Measurements from ENCODE around the gene LSM14B. TPM values are rescaled to one million over a fixed set of nuclear protein-coding genes. Genes with fewer than 3 reads are reported as not detected.

LSM14B gene
- total and polyA plus RNA-seq, 2 experiments from 2014 or later, result 7.1 to 43.1 TPM

- WGBS (ENCODE audit: low lambda C conversion rate, missing lambda C conversion rate), result 29% methylated on average over 5 of the region's 7 CpGs
These were observed 17.4 kb upstream of the LSM14B start for GRCh38 chr20:62104791-62105345.

GRCh38 chr20:62105592-62105991, 16.7 kb upstream of the LSM14B start:
- H3K9me2 ChIP-seq (replicated peaks; ENCODE audit: insufficient read depth), result no peaks in the 10 kb centered on the region
- no peak for TF ChIP-seq CTCF (IDR thresholded peaks at IDR 0.05; ENCODE audit: poor library complexity)
- no peak for TF ChIP-seq EZH2 (IDR thresholded peaks at IDR 0.05; ENCODE audit: borderline replicate concordance)
- TF ChIP-seq EZH2phosphoT487 (IDR thresholded peaks at IDR 0.05; ENCODE audit: low read depth, severe bottlenecking, unreplicated experiment), result no peak
- DNase-seq (ENCODE audit: low spot score), result no peak
- H2AFZ ChIP-seq, result no peak overlapping the region
- H3K9me3 ChIP-seq (ENCODE audit: low read depth), result peaks cover 4% of the 10 kb centered on the region
- 92% methylated on average over 5 of the region's 5 CpGs for WGBS (ENCODE audit: low lambda C conversion rate, missing lambda C conversion rate)
- H3K4me3 ChIP-seq, result no peak overlapping the region
- H3K27me3 ChIP-seq, result no peaks in the 10 kb centered on the region
- no peaks in the 10 kb centered on the region for H4K20me1 ChIP-seq (ENCODE audit: insufficient read depth, poor library complexity, severe bottlenecking)
- no peak overlapping the region for H3K4me2 ChIP-seq
- H3K79me2 ChIP-seq, result no peaks in the 10 kb centered on the region
- H3K27ac ChIP-seq, result peak overlapping the region; percentile 67
- H3K36me3 ChIP-seq (replicated peaks; ENCODE audit: insufficient read depth, low read depth), result no peaks in the 10 kb centered on the region
- peaks cover 6% of the 10 kb centered on the region for H3K4me1 ChIP-seq (ENCODE audit: insufficient read depth)

More at GRCh38 chr20:62104791-62105345, 17.4 kb upstream of the LSM14B start:
- Histone ChIP-seq H3K4me2 (no peak overlapping the region), H3K27me3 (no peaks in the 10 kb centered on the region), H3K4me3 (no peak overlapping the region), H3K4me1 (ENCODE audit: insufficient read depth) (peaks cover 6% of the 10 kb centered on the region), H3K36me3 (replicated peaks; ENCODE audit: insufficient read depth, low read depth) (no peaks in the 10 kb centered on the region), H3K27ac (peak overlapping the region; percentile 67), H2AFZ (no peak overlapping the region), H3K9me3 (ENCODE audit: low read depth) (peaks cover 4% of the 10 kb centered on the region), H4K20me1 (ENCODE audit: insufficient read depth, poor library complexity, severe bottlenecking) (no peaks in the 10 kb centered on the region), H3K9me2 (replicated peaks; ENCODE audit: insufficient read depth) (no peaks in the 10 kb centered on the region), H3K79me2 (no peaks in the 10 kb centered on the region)
- TF ChIP-seq EZH2 (IDR thresholded peaks at IDR 0.05; ENCODE audit: borderline replicate concordance) (no peak), CTCF (IDR thresholded peaks at IDR 0.05; ENCODE audit: poor library complexity) (no peak), EZH2phosphoT487 (IDR thresholded peaks at IDR 0.05; ENCODE audit: low read depth, severe bottlenecking, unreplicated experiment) (no peak)
- DNase-seq (ENCODE audit: low spot score), result peak; percentile 54

- DNase-seq (ENCODE audit: low spot score), result no peak
- Histone ChIP-seq H3K9me3 (ENCODE audit: low read depth) (peaks cover 4% of the 10 kb centered on the region), H2AFZ (no peak overlapping the region), H3K4me3 (no peak overlapping the region), H3K27me3 (no peaks in the 10 kb centered on the region), H3K27ac (no peak overlapping the region), H3K79me2 (no peaks in the 10 kb centered on the region), H3K4me1 (ENCODE audit: insufficient read depth) (no peaks in the 10 kb centered on the region), H4K20me1 (ENCODE audit: insufficient read depth, poor library complexity, severe bottlenecking) (no peaks in the 10 kb centered on the region), H3K9me2 (replicated peaks; ENCODE audit: insufficient read depth) (no peaks in the 10 kb centered on the region), H3K4me2 (no peak overlapping the region), H3K36me3 (replicated peaks; ENCODE audit: insufficient read depth, low read depth) (no peaks in the 10 kb centered on the region)
- WGBS (ENCODE audit: low lambda C conversion rate, missing lambda C conversion rate), result 90% methylated on average over 6 of the region's 6 CpGs
- no peak for TF ChIP-seq EZH2 (IDR thresholded peaks at IDR 0.05; ENCODE audit: borderline replicate concordance)
- no peak for TF ChIP-seq CTCF (IDR thresholded peaks at IDR 0.05; ENCODE audit: poor library complexity)
- no peak for TF ChIP-seq EZH2phosphoT487 (IDR thresholded peaks at IDR 0.05; ENCODE audit: low read depth, severe bottlenecking, unreplicated experiment)
These were observed 11.1 kb upstream of the LSM14B start for GRCh38 chr20:62111148-62111547.

Measured in hepatocyte (in vitro differentiated cells).